ENCODE data around the gene TMEM119. TPM values are rescaled to one million over a fixed set of nuclear protein-coding genes. Genes with fewer than 3 reads are reported as not detected.
A peak's percentile ranks its signal among the peaks of the same experiment; 100 is the strongest.

Gene TMEM119
- total and polyA plus RNA-seq, 2 of the 4 experiments (the other 2 are of a cell fraction) = 8.1 to 9.2 TPM

DNA sequence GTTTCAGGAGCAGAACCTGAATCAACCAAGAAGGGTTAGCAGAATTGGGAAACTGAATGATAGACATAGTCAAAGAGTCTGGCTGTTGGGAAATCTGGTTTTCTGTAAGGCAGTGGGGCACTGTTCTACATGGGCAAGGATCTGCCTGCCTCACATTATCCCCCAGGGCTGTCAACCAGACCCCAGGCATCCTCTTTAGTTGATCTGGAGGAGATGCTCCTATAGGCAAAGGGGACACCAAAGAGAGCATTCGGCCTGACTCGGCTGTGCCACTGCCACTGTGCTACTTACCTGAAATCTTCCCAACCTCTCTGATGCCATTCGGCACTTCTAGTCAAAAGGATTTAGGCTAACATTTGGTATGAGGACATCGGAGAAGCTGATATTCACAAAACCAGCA lies 31.4 kb downstream of the TMEM119 start (continued):
- TF ChIP-seq CHD1 (IDR thresholded peaks at IDR 0.05; ENCODE audit: low read depth, low read length) (no peak), CEBPB (IDR thresholded peaks at IDR 0.05; ENCODE audit: low read depth, low read length) (no peak), MAZ (IDR thresholded peaks at IDR 0.05; ENCODE audit: borderline replicate concordance, low read depth, low read length) (no peak), RAD21 (IDR thresholded peaks at IDR 0.05; ENCODE audit: low read length) (no peak), FOS (IDR thresholded peaks at IDR 0.05; ENCODE audit: low read depth, low read length) (no peak), BHLHE40 (IDR thresholded peaks at IDR 0.05; ENCODE audit: low read depth, low read length) (no peak)

DNA sequence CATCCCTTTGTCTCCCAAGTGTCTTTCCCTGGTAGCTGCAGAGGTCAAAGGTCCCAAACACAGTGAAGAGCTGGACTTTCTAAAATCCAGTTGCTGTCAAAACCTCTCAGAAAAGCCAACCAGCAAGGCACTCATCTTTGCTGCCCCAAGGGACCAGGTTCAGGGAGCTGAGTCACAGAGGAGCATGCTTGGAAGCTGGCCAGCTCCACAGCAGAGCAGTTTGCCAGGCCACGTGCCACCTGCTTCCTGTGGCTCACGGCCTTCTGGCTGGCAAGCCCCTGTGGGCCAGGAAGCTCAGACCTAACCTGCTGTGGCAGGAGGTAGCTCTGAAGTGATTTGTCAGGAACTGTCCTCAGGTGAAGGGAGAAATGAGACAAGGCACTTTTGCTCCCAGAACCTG lies 31.9 kb downstream of the TMEM119 start:
- BruUV-seq (replicated peaks) = no TSS peak
- Histone ChIP-seq H2BK20ac (ENCODE audit: low read depth, low read length) (no peak overlapping the region), H3K9me1 (ENCODE audit: insufficient read depth, low read length) (peaks cover 5% of the 10 kb centered on the region; the same call in 1 of the 2 replicates), H3K36me3 (ENCODE audit: control insufficient read depth, insufficient read depth, low read length) (peaks cover 38% of the 10 kb centered on the region), H4K91ac (ENCODE audit: insufficient read depth, low read depth, low read length) (no peak overlapping the region; the same call in 1 of the 2 replicates), H3K4me2 (ENCODE audit: low read depth, low read length) (no peak overlapping the region), H3K4me3 (ENCODE audit: insufficient read depth, low read depth, low read length) (no peak overlapping the region), H3K9ac (ENCODE audit: low read depth, low read length) (0 out of 2 replicates have a peak overlapping the region, but pooled peaks have one; percentile 10), H3K9me3 (ENCODE audit: control insufficient read depth, insufficient read depth, low read length) (no peaks in the 10 kb centered on the region), H2BK120ac (ENCODE audit: low read depth, low read length) (no peak overlapping the region), H3K4me1 (ENCODE audit: control insufficient read depth, insufficient read depth, low read length) (no peaks in the 10 kb centered on the region), H3K14ac (replicated peaks; ENCODE audit: low read depth, low read length) (no peak overlapping the region), H3K18ac (ENCODE audit: low read depth, low read length) (no peak overlapping the region), H4K8ac (ENCODE audit: low read depth in 2 of 2, low read length in 2 of 2) (no peak overlapping the region), H3K4ac (ENCODE audit: low read depth, low read length) (no peak overlapping the region), H2BK5ac (ENCODE audit: low read depth, low read length, poor library complexity, severe bottlenecking) (no peak overlapping the region), H3K56ac (ENCODE audit: extremely low read depth, insufficient read depth, low read length) (no peak overlapping the region), H4K20me1 (ENCODE audit: insufficient read depth, low read length) (0 out of 2 replicates have a peak, but pooled peaks cover 4% of the 10 kb centered on the region), H4K5ac (ENCODE audit: low read depth, low read length) (no peak overlapping the region), H2BK15ac (ENCODE audit: low read depth, low read length) (no peak overlapping the region), H3K27ac (ENCODE audit: insufficient read depth, low read length) (no peak overlapping the region), H2AK9ac (replicated peaks; ENCODE audit: low read depth, low read length, poor library complexity) (peak overlapping the region; percentile 29), H2AK5ac (ENCODE audit: low read depth, low read length) (no peak overlapping the region), H3K23ac (ENCODE audit: low read depth, low read length) (peak overlapping the region; percentile 7; the same call in 1 of the 2 replicates), H2AFZ (replicated peaks; ENCODE audit: low read length, poor library complexity) (no peak overlapping the region), H3K27me3 (ENCODE audit: control insufficient read depth, insufficient read depth, low read length) (no peaks in the 10 kb centered on the region), H3K79me1 (ENCODE audit: low read depth in 1 of 2, low read length in 2 of 2) (peaks cover 15 to 33% of the 10 kb centered on the region in 2 experiments)
- peak; percentile 73 for DNase-seq
- POLR2A ChIA-PET (ENCODE audit: unreplicated experiment) = no interaction called here
- WGBS, 2 experiments (ENCODE audit: extremely low coverage in 2 of 2, insufficient read length in 1 of 2) = no CpG with 5 or more reads among the region's 2 CpGs
- intact Hi-C loops (cut with micrococcal nuclease) (no loop called here), in situ Hi-C loops (cut with MboI; ENCODE audit: low sequenced_read_pairs) (loop anchor here (5.0 to 10.0 kb wide), 3 partner anchors 51 to 389 kb away; no protein-coding TSS in a partner anchor), dilution Hi-C loops (cut with HindIII; ENCODE audit: low sequenced_read_pairs, unreplicated experiment) (no loop called here)
- no peak for ATAC-seq (ENCODE audit: low read depth)
- TF ChIP-seq MXI1 (IDR thresholded peaks at IDR 0.05; ENCODE audit: borderline replicate concordance, low read depth, low read length) (peak; percentile 61; the same call in 1 of the 2 replicates), RFX5 (IDR thresholded peaks at IDR 0.05; ENCODE audit: low read depth, low read length) (no peak), BHLHE40 (IDR thresholded peaks at IDR 0.05; ENCODE audit: low read depth, low read length) (peak; percentile 65; the same call in 1 of the 2 replicates)
- TF ChIP-seq, protein P1, sequence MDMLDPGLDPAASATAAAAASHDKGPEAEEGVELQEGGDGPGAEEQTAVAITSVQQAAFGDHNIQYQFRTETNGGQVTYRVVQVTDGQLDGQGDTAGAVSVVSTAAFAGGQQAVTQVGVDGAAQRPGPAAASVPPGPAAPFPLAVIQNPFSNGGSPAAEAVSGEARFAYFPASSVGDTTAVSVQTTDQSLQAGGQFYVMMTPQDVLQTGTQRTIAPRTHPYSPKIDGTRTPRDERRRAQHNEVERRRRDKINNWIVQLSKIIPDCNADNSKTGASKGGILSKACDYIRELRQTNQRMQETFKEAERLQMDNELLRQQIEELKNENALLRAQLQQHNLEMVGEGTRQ (IDR thresholded peaks at IDR 0.05; ENCODE audit: low read depth, low read length) = peak; percentile 77; the same call in 1 of the 2 replicates
- CTCF ChIA-PET = interaction anchor here (0.5 to 3.3 kb wide), 3 partner anchors 52 to 236 kb away, joined by 4 to 16 read pairs (median 6); no protein-coding TSS in a partner anchor

All from IMR-90 (cell line).